GM21737 (cell line): ENCODE data around the gene TP53I11.

Experiments
- ATAC-seq: cut with Tn5 transposase; IDR thresholded peaks from one replicate; pipeline ENCODE4 v1.9.1; 2021; ENCODE audit warnings: mild to moderate bottlenecking, moderate library complexity; ENCODE audit not compliant: unreplicated experiment

TP53I11 gene, protein sequence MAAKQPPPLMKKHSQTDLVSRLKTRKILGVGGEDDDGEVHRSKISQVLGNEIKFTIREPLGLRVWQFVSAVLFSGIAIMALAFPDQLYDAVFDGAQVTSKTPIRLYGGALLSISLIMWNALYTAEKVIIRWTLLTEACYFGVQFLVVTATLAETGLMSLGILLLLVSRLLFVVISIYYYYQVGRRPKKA

DNA sequence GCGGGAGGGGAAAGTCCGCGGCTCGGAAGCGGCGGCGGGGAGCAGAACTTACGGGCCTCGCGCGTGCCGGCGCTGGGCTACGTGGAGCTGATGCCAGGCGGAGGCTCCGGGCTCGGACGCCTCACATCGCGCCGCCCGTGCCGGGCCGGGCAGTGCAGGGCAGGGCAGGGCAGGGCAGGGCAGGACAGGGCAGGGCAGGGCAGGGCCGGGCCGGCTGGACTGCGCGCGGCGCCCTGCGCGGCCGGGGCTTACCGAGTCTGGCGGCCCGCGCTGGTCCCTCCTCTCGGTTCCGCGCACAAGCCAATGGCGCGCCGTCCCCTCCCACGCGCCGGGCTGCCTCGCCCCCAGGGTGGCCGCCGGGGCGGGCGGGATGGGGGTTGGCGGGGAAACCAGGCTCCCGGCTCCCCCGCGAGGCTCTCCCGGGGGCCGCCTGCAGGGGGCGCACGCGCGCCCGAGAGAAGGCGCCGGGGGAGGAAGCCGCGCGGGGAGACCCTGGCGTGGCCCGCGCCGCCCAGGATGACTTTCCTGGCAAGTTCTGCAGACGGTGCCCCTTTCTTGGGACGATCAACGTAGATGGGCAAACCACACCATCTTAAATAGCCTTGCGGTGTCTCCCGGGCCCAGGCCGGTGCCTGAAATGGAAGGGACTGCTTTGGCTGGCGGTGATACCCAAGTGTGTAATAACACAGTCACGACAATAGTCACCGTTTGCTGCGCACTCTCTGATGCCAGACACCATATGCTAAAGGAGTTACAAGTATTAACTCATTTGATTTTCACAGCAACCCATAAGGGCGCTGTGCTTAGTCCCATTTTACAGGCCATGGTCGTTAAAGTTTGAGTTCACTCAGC lies at the start of gene TP53I11:
Gene TP53I11, minus strand, starts transcription at position 259 of the 852 bp plus-strand sequence. CDS start 12,548 bp downstream, outside the sequence.
- ATAC-seq, result no peak

DNA sequence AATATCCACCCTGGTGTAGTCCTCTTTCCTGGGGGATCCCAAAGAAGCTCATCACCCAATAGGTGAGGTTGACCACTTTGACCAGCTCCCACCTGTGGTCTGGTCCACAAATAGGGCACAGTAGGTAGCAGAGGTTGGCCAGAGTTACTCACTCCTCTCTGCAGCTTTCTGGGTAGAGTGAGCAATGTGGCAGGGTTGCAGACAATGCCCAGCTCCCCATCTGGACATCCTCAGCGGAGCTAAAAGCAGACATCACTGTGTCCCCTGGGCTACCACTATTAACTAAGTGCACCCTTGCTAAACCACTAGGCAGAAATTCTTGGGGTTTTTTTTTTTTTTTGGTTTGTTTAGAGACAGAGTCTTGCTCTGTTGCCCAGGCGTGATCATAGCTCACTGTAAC lies 48.4 kb upstream of the TP53I11 start:
- ATAC-seq, result no peak

DNA sequence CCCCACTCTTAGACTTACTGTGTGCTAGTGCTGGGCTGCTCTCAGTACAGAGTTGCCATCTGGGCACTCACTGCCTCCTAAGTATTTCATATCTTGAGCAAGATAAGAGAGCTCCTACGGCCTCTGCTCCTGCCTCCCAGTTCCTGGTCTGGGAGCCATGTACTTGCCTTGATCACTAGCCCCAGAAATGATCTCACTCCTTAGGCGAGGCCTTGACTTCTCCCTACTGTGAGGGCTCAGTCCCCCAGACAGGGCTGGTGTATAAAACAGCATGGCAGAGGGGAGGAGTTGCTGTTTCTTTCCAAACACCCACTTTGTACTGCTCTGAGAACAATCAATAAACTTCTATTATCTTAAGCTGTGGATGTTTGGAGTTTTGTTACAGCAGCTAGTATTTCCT lies 47.4 kb upstream of the TP53I11 start:
- ATAC-seq, result no peak

DNA sequence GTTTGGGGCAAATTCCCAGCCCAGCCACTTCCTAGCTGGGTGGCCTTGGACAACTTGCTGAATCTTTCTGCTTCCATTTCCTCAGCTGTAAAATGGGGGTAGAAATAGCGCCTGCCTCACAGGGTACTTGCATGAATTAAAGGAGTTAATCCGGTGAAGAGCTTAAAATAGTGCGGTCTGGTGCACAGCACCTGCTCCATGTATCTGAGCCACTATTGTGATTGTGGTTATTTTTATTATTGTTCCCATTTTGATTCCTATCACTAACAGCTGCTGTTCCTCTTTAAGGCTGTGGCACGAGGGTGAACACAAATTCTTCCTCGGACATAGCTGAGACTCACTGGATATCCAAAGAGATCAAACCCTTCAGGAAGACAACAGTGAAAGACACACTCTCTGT lies 46.9 kb upstream of the TP53I11 start:
- ATAC-seq, result no peak

DNA sequence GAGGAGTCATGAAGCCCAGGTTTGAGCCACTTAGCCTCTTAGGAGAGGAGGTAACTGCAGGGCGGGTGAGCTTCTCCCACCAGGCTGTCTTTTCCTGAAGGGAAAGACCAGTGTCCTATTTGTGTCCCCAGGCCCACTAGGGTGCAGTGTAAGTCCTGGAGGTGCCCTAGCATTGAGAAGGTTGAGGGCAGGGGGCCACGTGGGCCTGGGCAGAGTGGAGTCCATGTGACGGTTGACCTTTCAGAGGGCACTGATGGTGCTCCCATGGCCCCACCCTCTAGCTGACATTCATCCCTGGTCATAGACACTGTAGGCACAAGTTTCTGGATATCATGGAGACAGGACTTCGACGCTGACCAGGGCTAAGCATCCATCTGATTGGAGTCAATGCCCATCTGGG lies 44.1 kb upstream of the TP53I11 start:
- no peak for ATAC-seq

DNA sequence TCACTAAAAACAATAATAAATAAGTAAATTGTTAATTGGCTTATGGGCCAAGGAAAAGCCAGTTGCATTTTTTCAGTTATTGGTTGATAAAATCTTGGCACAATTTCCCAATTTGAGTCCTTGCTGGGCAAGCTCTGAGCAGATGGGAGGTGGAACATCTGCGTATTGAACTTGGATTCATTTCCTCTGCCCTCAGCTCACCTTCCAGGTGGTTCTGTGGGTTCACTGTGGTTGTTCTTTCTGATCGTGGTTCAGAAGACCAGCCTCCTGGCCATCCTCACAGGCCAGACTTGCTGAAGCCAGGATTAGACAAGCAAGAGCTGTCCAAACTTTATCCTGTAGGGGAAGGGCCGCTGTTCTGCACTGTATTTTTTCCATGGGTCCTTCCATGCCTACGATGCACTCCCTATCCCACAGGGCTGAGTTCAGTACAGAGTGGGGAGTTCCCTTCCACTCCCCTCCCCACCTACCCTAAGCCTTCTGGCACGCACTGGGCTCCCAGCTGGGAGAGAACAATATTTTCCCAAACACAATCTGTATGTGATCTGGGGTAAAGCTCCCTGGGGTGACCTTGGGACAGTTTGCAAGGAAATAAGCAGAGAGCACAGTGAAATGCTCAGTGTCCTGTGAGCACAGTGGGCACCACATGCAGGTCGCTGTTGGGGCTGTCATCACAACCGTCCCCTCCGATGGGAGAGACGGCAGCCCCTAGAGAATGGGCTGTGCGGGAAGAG lies 43.5 kb upstream of the TP53I11 start:
- no peak for ATAC-seq

DNA sequence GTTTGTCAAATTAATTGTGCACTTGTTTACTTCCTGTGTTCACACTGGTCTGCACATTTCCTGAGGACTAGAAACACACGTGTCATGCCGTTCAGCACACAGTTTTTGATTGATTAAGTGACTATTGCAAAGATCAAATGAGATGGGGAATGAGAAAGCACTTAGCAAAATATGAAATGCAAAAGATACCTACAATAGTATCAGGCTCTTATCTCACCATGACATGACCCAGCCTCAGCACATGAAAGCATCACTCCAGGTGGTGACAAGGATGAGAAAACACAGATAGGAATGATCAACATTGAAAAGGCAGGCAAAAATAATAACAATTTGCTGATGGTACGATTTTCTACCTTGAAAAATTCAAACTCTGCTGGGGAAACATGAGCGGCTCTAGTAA lies 42.1 kb upstream of the TP53I11 start:
- ATAC-seq, result no peak

DNA sequence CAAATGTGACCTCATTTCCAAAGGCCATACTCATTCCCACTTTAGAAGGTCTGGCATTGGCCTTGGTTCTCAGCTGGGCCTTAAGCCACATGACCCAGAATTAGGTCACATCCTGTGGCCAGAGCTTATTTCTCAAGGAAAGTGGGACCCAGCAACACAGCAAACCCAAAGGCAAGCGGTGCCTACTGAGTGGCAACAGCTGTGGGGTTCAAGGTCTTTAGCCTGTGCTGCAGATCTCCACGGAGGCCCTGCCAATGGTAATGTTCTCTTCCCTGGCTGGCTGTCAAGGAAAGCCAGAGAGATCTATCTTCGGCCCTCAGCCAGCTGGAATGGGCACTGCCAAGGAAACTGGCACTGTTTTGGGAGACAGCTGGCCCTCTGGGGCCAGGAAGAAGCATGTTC lies 41.5 kb upstream of the TP53I11 start:
- no peak for ATAC-seq

DNA sequence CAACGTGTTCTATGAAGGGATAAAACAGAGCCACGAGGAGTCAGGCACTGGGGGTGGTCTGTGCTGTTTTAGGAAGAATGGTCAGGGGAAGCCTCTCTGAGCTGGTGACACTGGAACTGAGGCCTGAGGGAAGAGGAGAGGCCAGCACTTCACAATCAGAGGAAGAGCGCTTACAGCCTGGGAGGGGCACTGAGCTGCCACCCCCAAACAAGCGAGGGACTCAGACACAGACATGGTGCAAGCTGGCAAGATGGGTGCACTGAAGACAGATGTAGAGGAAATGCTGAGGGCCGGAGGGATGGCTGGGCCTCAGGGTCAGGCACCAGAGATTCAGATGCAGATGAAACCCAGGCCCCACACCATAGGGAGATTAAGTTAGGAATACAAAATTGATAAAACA lies 40.0 kb upstream of the TP53I11 start:
- ATAC-seq, result no peak

DNA sequence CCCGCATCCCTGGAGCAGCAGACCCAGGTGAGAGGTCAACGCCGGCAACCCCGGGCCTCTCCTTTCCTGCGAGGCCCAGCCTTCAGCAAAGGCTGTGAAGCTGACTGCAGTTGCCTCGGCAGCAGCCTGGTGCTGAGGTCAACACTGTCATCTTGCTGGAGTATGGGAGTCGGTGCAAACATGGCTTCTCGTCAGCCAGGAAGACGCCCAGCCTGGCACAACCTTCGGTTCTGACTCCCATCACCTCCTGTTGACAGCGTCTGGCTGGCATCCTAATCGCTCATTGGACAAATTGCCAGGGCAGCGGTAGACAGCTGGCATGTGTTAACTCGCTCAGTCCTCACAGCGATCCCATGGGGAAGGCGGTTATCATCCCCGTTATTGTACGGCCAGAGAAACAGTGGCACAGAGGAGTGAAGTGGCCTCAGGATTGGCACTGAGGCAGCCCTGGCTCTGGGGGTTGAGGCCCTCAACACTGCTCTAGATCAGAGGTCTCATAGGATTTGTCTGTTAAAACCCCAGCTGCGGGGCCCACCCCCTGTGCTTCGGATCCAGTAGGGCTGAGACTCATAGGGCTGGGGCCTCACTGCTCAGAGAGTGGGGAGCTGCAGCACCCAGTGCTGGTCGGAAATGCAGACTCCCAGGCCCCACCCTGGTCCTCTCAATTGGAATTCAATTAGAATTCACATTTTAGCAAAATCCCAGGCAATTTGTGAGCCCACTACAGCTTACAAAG lies 39.3 kb upstream of the TP53I11 start:
- no peak for ATAC-seq

DNA sequence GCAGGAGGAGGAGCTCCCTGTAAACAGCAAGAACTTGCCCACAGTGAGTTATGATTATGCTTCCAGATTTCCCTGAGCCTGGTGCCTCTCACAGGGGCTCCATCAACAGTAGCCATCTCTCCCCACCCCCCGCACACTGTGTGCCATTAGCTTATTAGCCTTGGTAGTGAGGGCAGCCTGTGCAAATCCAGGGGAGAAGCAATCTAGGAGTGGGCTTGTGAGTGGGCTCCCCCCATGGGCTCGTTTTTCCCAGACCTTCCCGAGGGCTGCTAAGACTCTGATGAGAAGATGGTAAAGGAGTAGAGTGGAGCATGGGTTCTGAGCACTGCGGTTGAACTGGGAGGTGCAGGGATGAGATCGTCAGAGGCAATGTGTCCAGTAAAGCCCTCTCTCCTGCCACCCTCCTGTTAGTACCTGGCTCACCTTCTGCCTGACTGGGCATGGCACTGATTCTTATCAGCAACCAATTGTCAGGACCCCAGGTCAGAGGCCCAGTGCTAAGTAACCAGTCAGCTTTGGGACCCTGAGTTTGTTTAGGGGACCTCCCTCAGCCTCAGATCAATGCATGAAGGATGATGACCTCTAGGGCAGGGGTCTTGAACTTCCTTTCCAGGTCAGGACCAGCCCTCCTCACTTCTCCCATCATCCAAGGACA lies 38.4 kb upstream of the TP53I11 start:
- no peak for ATAC-seq

DNA sequence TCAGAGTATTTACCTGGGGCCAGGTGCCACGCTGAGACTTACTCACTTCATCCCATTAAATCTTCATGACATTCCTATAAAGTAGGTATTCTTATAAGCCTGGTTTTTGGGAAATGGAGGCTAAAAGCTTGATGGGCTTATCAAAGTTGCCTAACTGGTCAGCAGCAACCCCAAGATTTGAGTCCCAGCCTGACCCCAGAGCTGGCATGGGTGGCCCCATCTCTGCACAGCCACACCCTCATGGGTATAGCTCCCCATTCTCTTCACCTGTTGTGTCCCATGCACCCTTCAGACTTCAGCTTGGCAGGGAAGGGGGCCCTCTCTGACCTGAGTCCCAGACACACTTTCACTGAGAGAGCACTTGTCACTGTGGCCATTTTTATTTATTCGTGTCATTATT lies 37.4 kb upstream of the TP53I11 start:
- ATAC-seq, result no peak

DNA sequence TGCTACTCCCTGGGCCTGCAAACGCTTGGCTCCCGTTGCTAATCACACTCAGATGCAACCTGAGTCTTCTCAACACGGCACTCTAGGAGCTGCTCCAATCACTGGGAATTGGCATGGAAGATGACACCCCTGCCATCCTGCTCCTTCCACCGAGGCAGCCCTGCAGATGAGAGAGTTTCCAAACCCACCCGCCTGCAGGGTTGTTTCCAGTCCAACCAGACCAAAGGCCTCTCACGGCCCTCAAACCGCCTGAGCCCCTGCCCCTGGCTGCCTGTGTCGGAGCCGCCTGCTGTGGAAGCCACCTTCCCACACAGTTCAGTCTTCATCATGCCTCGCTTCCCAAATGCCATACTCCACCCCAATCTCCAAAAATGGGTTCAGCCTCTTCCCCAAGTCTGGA lies 36.8 kb upstream of the TP53I11 start:
- ATAC-seq, result no peak

DNA sequence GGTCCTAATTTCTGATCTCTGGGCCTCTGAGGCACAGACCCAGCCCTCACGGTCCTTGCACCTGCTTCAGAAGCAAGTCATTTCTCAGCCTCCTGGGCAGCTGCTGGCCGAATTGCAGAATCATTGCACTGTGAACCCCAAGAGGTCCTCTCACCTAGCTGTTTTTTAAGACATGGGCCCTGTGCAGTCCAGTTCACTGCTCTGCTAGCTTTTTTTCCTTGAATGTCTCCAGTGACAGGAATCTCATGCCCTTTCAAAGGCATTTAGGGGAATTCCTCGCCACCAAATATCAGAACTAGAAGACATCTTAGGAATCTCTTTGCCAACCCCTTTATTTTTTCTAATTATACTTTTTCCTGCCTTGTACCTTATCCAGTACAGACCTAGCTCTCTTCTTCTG lies 35.6 kb upstream of the TP53I11 start:
- ATAC-seq, result no peak

DNA sequence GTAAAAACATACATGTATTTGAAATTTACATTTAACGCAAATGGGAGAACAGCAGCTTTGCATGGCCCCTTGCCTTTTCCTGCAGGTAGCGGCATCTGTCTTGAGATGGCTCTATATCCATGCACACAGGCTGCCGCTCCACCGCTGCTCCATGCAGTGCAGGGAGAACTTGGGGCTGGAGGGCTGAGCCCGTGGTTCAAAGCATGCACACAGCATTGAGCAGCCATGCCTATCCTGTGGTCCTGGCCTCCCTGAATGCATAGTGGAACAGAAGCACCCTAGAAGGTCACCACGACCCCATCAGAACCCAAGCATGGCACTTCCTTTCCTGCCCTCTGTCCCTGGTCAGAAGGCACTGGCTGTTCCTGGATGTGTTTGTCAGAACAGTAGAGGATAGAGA lies 35.0 kb upstream of the TP53I11 start:
- ATAC-seq, result no peak

DNA sequence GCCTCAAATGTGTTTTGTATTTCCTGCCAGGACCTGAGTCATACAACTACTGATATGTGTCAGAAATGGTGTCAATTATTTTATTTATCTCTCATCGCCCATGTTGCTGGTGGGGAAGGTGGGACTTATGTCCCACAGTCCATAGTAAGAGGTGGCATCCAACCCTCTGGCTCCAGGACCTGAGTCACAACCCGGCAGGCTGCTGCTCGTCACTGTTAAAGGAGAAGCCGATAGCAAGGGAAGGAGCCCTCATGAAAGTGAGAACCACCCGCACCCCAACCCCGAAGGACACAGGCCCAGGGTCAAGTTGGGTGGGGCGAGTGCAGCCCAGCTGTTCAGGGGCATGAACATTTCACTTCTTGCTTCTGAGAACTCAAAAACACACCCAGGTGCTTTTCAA lies 33.1 kb upstream of the TP53I11 start:
- no peak for ATAC-seq

DNA sequence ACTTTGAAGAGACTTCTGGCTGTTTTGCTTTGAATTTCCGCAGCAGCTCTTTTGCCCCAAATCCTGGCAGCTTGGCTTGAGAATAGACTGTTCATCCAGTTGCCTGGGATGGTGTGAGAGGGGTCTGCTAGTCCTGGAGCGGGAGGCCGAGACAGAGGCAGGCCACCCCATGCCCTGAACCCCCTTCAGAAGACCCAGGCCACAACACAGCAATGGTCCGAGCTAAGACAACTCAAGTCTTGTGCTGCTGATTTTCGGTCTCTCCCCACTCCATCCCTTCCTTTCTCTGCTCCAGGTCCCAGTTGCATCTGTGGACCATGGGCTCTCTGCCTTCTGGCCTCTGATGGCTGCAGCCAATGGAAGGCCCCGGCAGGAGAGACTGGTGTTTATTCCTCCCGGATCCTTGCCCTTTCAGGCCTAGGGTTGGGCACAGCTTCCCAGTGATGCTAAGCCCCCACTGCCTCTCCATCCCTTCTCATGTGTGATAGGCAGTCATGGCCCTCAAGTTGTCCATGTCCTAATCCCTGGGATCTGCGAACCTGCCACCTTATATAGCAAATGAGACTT lies 31.9 kb upstream of the TP53I11 start:
- ATAC-seq, result no peak

DNA sequence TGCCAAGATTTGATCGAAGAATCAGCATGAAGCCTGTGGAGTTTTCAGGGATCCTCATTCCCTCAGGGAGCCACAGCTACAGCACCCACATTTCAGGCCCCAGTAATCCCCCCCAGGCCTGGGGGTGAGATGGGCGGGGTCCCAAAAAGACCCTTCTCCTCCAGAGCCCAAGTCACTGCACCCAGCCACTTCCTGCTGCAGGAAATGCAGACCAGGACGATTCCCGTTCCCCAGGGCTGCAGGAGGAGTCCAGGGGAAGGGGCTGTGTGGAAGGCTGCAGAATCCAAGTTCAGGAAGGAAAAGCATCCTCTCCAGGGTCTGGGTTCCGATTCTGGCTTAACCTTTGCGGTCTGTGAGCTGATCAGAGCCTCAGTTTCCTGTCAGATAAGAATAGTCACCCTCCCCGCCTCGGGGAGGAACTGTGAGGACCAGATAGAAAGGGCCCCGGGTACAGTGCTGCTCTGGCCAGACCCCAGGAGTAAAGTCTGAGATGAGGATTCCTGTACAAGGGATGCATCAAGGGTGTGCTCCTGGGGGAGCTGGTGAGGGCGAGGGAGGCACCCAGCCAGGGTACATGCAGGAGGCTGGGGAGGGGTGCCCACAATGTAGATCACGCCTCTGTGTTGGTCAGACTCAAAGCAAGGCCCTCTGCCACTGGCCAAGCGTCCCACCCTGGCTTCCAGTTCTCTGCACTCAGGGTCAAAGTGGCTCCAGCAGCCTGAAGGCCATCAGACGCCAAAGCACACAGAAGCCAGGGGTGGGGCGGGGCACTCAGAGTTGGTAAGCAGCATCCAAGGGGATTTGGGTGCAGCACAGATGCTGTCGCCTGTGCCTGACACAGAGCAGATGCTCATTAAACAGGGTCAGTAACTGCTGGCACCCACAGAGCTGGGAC lies 30.1 kb upstream of the TP53I11 start:
- no peak for ATAC-seq
